HCT116 (cell line): ENCODE data around the gene C9orf43. TPM values are rescaled to one million over a fixed set of nuclear protein-coding genes. Genes with fewer than 3 reads are reported as not detected.

Source experiments
- ATAC-seq: fragments of 200-7000 bp; cut with Tn5 transposase; 2 replicates; pipeline ENCODE4 v1.9.1; 2020; ENCODE audit warnings: mild to moderate bottlenecking, moderate library complexity
- BruUV-seq: library from RNA; stranded (reverse); fragments of 400-500 nt; replicated peaks from 2 replicates; lab custom pipeline; 2021; lab: Mats Ljungman, UMichigan
- CTCF ChIA-PET: fragments of 300-600 bp; sonication (Branson Sonifier 250); formaldehyde crosslinking; loops from one replicate; lab custom pipeline; 2021; ENCODE audit warnings: antibody characterized with exemption; lab: Charles Lee
- POLR2A ChIA-PET: fragments of 300-600, 350-600 bp; sonication (Branson Sonifier 250); formaldehyde crosslinking; loops from one replicate; lab custom pipeline; 2021; ENCODE audit warnings: antibody characterized with exemption; lab: Charles Lee
- RAD21 ChIA-PET, 2 experiments: fragments of 300-600 bp; sonication (Branson Sonifier 250); formaldehyde crosslinking; loops; one replicate each; lab custom pipeline; 2023; ENCODE audit warnings: low total read pairs in 2 of 2; ENCODE audit not compliant: uncharacterized antibody in 2 of 2, unreplicated experiment in 2 of 2, low non-redundant PET in 1 of 2; lab: Charles Lee
- DNase-seq: peaks from one replicate; pipeline ENCODE4 v3.0.0-alpha.2; 2010; ENCODE audit warnings: low read depth, low spot score
- H2AFZ ChIP-seq: fragments of 200-600 bp; shearing (Covaris generic), sonication (generic); 2 replicates; pipeline ENCODE4 v1.6.1; 2017; ENCODE audit warnings: low read depth, mixed run types, mixed read lengths, antibody characterized with exemption, low read length; ENCODE audit not compliant: poor library complexity, severe bottlenecking
- H3K27ac ChIP-seq: 2 replicates; pipeline ENCODE4 v1.5.1; 2012; ENCODE audit warnings: low read depth, low read length
- H3K27me3 ChIP-seq: fragments of 200-600 bp; sonication (generic); 2 replicates; pipeline ENCODE4 v1.6.1; 2016; ENCODE audit warnings: mixed run types, low read length, mixed read lengths; ENCODE audit not compliant: insufficient read depth
- H3K36me3 ChIP-seq, 2 experiments: fragments of 200-500 bp in 1 of 2; fragments of 200-600 bp in 1 of 2; sonication (Bioruptor generic) in 1 of 2; sonication (generic) in 1 of 2; 2 replicates each; pipeline versions ENCODE4 v1.5.1 to v1.6.1; 2014 to 2016; ENCODE audit warnings: low read length in 2 of 2, inconsistent platforms in 1 of 2, mixed read lengths in 1 of 2, mixed run types in 1 of 2; ENCODE audit not compliant: insufficient read depth in 2 of 2, control insufficient read depth in 1 of 2
- H3K4me1 ChIP-seq, 2 experiments: fragments of 200-600 bp in 1 of 2; sonication (generic) in 1 of 2; 2 replicates each; pipeline versions ENCODE4 v1.5.1 to v1.6.1; 2012 to 2017; ENCODE audit warnings: low read length in 2 of 2, inconsistent platforms in 1 of 2, mild to moderate bottlenecking in 1 of 2, mixed read lengths in 1 of 2, mixed run types in 1 of 2, moderate library complexity in 1 of 2; ENCODE audit not compliant: insufficient read depth in 2 of 2, control insufficient read depth in 1 of 2
- H3K4me2 ChIP-seq: fragments of 200-600 bp; sonication (generic); 2 replicates; pipeline ENCODE4 v1.6.1; 2017; ENCODE audit warnings: mixed run types, low read length, mixed read lengths
- H3K4me3 ChIP-seq, 2 experiments: fragments of 200-600 bp in 1 of 2; sonication (generic) in 1 of 2; replicated peaks in 1 of 2; 2 replicates each; pipeline ENCODE4 v1.5.1; 2011 to 2016; ENCODE audit warnings: low read length in 2 of 2, control low read depth in 1 of 2, low read depth in 1 of 2, mild to moderate bottlenecking in 1 of 2, mixed read lengths in 1 of 2, mixed run types in 1 of 2
- H3K79me2 ChIP-seq: fragments of 200-600 bp; sonication (generic); 2 replicates; pipeline ENCODE4 v1.6.1; 2017; ENCODE audit warnings: mild to moderate bottlenecking, mixed run types, low read length, moderate library complexity, mixed read lengths; ENCODE audit not compliant: insufficient read depth
- H3K9ac ChIP-seq: fragments of 200-600 bp; sonication (generic); 2 replicates; pipeline ENCODE4 v1.6.1; 2016; ENCODE audit warnings: low read length, mixed read lengths
- H3K9me2 ChIP-seq: fragments of 200-600 bp; sonication (generic), shearing (Covaris generic); 2 replicates; pipeline ENCODE4 v1.6.1; 2017; ENCODE audit warnings: mixed run types, mild to moderate bottlenecking, moderate library complexity; ENCODE audit not compliant: insufficient read depth
- H3K9me3 ChIP-seq, 2 experiments: fragments of 200-500 bp in 1 of 2; fragments of 200-600 bp in 1 of 2; sonication (Bioruptor generic) in 1 of 2; sonication (generic) in 1 of 2; 2 replicates each; pipeline ENCODE4 v1.6.1; 2014 to 2017; ENCODE audit warnings: low read length in 2 of 2, mixed read lengths in 2 of 2, inconsistent platforms in 1 of 2, low read depth in 1 of 2, mild to moderate bottlenecking in 1 of 2, mixed run types in 1 of 2, moderate library complexity in 1 of 2; ENCODE audit not compliant: control insufficient read depth in 1 of 2, insufficient read depth in 1 of 2
- H4K20me1 ChIP-seq: fragments of 200-600 bp; sonication (generic), shearing (Covaris generic); 2 replicates; pipeline ENCODE4 v1.6.1; 2017; ENCODE audit warnings: mixed run types, mild to moderate bottlenecking, moderate library complexity; ENCODE audit not compliant: insufficient read depth
- CBX3 ChIP-seq: IDR thresholded peaks from 2 replicates; pipeline ENCODE4 v1.6.1; 2012; ENCODE audit warnings: low read depth
- CEBPB ChIP-seq: IDR thresholded peaks from 2 replicates; pipeline ENCODE4 v1.6.1; 2012; ENCODE audit warnings: low read depth
- EZH2 ChIP-seq: fragments of 200-600 bp; sonication (generic); IDR thresholded peaks from 2 replicates; pipeline ENCODE4 v1.6.1; 2017; ENCODE audit warnings: antibody characterized with exemption, mixed run types
- EZH2phosphoT487 ChIP-seq: fragments of 200-600 bp; IDR thresholded peaks from 2 replicates; pipeline ENCODE4 v1.6.1; 2018; ENCODE audit warnings: antibody characterized with exemption, borderline replicate concordance
- FOSL1 ChIP-seq: IDR thresholded peaks from 2 replicates; pipeline ENCODE4 v1.6.1; 2012; ENCODE audit warnings: low read depth
- JUND ChIP-seq: IDR thresholded peaks from 2 replicates; pipeline ENCODE4 v1.6.1; 2012
- POLR2A ChIP-seq: IDR thresholded peaks from 2 replicates; pipeline ENCODE4 v1.7.0; 2011; ENCODE audit warnings: borderline replicate concordance; ENCODE audit not compliant: insufficient read depth, insufficient read length; ENCODE audit errors: extremely low read depth
- RAD21 ChIP-seq: IDR thresholded peaks from 2 replicates; pipeline ENCODE4 v1.6.1; 2012; ENCODE audit warnings: low read depth, mild to moderate bottlenecking
- SIN3A ChIP-seq: IDR thresholded peaks from 2 replicates; pipeline ENCODE4 v1.6.1; 2012; ENCODE audit warnings: low read depth
- SP1 ChIP-seq: IDR thresholded peaks from 2 replicates; pipeline ENCODE4 v1.6.1; 2012; ENCODE audit warnings: low read depth
- SRF ChIP-seq: IDR thresholded peaks from 2 replicates; pipeline ENCODE4 v1.6.1; 2012; ENCODE audit warnings: low read depth
- TCF7L2 ChIP-seq: IDR thresholded peaks from 2 replicates; pipeline ENCODE4 v1.7.0; 2011; ENCODE audit warnings: borderline replicate concordance, inconsistent platforms; ENCODE audit not compliant: insufficient read depth, insufficient read length; ENCODE audit errors: extremely low read depth
- YY1 ChIP-seq: IDR thresholded peaks from 2 replicates; pipeline ENCODE4 v1.6.1; 2011; ENCODE audit warnings: low read length, low read depth, moderate library complexity, mild to moderate bottlenecking; ENCODE audit not compliant: insufficient replicate concordance; ENCODE audit errors: extremely low read depth
- ZFX ChIP-seq: fragments of 450-650 bp; IDR thresholded peaks from 2 replicates; pipeline ENCODE4 v1.6.1; 2017
- intact Hi-C: fragments of 100-400 bp; cut with micrococcal nuclease; formaldehyde crosslinking; loops from 2 replicates; pipeline ENCODE4 v1.10.0; 2022
- total RNA-seq: library from RNA; stranded (reverse); gene quantifications from one replicate; pipeline ENCODE4 v1.2.1, GENCODE V29; 2021; ENCODE audit not compliant: unreplicated experiment
- TF ChIP-seq, protein P1 (sequence below): IDR thresholded peaks from 2 replicates; pipeline ENCODE4 v1.6.1; 2012
- TF ChIP-seq, protein P2 (sequence below): IDR thresholded peaks from 2 replicates; pipeline ENCODE4 v1.6.1; 2011; ENCODE audit warnings: mild to moderate bottlenecking, low read length, moderate library complexity; ENCODE audit not compliant: insufficient replicate concordance; ENCODE audit errors: extremely low read depth
- TF ChIP-seq, protein P3 (sequence below): IDR thresholded peaks from 2 replicates; pipeline ENCODE4 v1.6.1; 2012; ENCODE audit warnings: low read depth
- TF ChIP-seq, protein P4 (sequence below): IDR thresholded peaks from 2 replicates; pipeline ENCODE4 v1.6.1; 2012
- TF ChIP-seq, protein P5 (sequence below), 3 experiments: fragments of 200-600 bp in 1 of 3; sonication (generic) in 1 of 3; IDR thresholded peaks in 2 of 3; conservative IDR thresholded peaks in 1 of 3; 2 replicates each; pipeline ENCODE4 v1.5.1; 2012 to 2017; ENCODE audit warnings: low read depth in 2 of 3, low read length in 2 of 3, antibody characterized with exemption in 1 of 3, borderline replicate concordance in 1 of 3, control low read depth in 1 of 3, mild to moderate bottlenecking in 1 of 3, mixed read lengths in 1 of 3, mixed run types in 1 of 3, moderate library complexity in 1 of 3; ENCODE audit not compliant: insufficient read depth in 1 of 3

C9orf43 gene
- total RNA-seq, 1 experiment from 2014 or later: 0.71 TPM

DNA sequence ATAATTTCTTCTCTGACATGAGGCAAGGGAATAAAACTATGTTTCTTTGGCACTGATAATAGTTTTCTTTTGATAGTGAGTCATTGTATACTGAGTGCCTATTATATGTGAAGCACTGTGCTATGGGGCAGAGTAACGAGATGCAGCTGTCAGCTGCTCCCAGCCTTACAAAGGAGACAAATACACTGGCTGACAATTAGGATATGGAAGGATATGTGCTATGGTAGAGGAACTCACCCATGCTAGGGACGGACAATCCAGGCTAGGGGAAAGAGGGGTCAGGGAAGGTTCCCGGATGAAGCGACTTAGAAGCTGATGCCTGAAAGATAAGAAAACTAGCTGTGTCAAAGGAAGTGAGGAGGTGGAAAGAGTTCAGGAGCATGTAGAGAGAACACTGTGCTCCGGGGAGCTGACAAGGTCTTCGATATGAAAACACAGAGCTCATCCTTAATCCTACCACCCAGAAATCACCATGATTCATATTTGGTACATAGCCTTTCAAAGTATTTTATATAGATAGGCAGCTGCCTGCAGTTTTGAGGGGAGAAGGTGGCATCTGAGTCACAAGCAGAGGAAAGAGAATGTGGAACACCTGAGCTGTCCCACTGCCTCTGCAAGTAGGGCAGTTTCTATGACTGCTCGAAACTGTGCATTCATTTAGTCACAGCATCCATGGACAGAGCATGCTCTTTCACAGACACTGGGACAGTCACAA, 49.1 kb upstream of the C9orf43 start:
- no TSS peak for BruUV-seq
- H3K9ac ChIP-seq: no peak overlapping the region
- no peaks in the 10 kb centered on the region for H3K9me3 ChIP-seq
- DNase-seq (no peak), ATAC-seq (no peak)
- peaks cover 2 to 4% of the 10 kb centered on the region in 2 experiments; a peak in 1 of 4 replicates for H3K36me3 ChIP-seq
- TF ChIP-seq, protein P1, sequence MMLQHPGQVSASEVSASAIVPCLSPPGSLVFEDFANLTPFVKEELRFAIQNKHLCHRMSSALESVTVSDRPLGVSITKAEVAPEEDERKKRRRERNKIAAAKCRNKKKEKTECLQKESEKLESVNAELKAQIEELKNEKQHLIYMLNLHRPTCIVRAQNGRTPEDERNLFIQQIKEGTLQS: no peak
- TF ChIP-seq JUND (no peak), EZH2phosphoT487 (no peak), CBX3 (no peak), TCF7L2 (no peak), CEBPB (no peak), EZH2 (no peak), ZFX (no peak), YY1 (no peak), POLR2A (no peak), RAD21 (no peak), FOSL1 (no peak), SP1 (no peak), SRF (no peak), SIN3A (no peak)
- TF ChIP-seq, protein P2, sequence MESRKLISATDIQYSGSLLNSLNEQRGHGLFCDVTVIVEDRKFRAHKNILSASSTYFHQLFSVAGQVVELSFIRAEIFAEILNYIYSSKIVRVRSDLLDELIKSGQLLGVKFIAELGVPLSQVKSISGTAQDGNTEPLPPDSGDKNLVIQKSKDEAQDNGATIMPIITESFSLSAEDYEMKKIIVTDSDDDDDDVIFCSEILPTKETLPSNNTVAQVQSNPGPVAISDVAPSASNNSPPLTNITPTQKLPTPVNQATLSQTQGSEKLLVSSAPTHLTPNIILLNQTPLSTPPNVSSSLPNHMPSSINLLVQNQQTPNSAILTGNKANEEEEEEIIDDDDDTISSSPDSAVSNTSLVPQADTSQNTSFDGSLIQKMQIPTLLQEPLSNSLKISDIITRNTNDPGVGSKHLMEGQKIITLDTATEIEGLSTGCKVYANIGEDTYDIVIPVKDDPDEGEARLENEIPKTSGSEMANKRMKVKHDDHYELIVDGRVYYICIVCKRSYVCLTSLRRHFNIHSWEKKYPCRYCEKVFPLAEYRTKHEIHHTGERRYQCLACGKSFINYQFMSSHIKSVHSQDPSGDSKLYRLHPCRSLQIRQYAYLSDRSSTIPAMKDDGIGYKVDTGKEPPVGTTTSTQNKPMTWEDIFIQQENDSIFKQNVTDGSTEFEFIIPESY: no peak
- TF ChIP-seq, protein P3, sequence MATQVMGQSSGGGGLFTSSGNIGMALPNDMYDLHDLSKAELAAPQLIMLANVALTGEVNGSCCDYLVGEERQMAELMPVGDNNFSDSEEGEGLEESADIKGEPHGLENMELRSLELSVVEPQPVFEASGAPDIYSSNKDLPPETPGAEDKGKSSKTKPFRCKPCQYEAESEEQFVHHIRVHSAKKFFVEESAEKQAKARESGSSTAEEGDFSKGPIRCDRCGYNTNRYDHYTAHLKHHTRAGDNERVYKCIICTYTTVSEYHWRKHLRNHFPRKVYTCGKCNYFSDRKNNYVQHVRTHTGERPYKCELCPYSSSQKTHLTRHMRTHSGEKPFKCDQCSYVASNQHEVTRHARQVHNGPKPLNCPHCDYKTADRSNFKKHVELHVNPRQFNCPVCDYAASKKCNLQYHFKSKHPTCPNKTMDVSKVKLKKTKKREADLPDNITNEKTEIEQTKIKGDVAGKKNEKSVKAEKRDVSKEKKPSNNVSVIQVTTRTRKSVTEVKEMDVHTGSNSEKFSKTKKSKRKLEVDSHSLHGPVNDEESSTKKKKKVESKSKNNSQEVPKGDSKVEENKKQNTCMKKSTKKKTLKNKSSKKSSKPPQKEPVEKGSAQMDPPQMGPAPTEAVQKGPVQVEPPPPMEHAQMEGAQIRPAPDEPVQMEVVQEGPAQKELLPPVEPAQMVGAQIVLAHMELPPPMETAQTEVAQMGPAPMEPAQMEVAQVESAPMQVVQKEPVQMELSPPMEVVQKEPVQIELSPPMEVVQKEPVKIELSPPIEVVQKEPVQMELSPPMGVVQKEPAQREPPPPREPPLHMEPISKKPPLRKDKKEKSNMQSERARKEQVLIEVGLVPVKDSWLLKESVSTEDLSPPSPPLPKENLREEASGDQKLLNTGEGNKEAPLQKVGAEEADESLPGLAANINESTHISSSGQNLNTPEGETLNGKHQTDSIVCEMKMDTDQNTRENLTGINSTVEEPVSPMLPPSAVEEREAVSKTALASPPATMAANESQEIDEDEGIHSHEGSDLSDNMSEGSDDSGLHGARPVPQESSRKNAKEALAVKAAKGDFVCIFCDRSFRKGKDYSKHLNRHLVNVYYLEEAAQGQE: no peak
- TF ChIP-seq, protein P4, sequence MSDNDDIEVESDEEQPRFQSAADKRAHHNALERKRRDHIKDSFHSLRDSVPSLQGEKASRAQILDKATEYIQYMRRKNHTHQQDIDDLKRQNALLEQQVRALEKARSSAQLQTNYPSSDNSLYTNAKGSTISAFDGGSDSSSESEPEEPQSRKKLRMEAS: no peak
- TF ChIP-seq, protein P5, sequence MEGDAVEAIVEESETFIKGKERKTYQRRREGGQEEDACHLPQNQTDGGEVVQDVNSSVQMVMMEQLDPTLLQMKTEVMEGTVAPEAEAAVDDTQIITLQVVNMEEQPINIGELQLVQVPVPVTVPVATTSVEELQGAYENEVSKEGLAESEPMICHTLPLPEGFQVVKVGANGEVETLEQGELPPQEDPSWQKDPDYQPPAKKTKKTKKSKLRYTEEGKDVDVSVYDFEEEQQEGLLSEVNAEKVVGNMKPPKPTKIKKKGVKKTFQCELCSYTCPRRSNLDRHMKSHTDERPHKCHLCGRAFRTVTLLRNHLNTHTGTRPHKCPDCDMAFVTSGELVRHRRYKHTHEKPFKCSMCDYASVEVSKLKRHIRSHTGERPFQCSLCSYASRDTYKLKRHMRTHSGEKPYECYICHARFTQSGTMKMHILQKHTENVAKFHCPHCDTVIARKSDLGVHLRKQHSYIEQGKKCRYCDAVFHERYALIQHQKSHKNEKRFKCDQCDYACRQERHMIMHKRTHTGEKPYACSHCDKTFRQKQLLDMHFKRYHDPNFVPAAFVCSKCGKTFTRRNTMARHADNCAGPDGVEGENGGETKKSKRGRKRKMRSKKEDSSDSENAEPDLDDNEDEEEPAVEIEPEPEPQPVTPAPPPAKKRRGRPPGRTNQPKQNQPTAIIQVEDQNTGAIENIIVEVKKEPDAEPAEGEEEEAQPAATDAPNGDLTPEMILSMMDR (IDR thresholded peaks at IDR 0.05 in 2 of 3, conservative IDR thresholded peaks at IDR 0.05 in 1 of 3; ENCODE audit: borderline replicate concordance in 1 of 3, insufficient read depth in 1 of 3, low read depth in 2 of 3, low read length in 2 of 3): no peak
- H3K9me2 ChIP-seq: no peaks in the 10 kb centered on the region
- ChIA-PET CTCF (no interaction called here), POLR2A (interaction anchor here (1.2 kb wide), 1 partner anchor 20 kb away, joined by 3 read pairs; no protein-coding TSS in a partner anchor), RAD21 (no interaction called here)
- H4K20me1 ChIP-seq: no peaks in the 10 kb centered on the region
- H3K4me2 ChIP-seq: no peak overlapping the region
- H3K79me2 ChIP-seq: no peaks in the 10 kb centered on the region
- H3K4me3 ChIP-seq: no peak overlapping the region
- peaks cover 11 to 14% of the 10 kb centered on the region in 2 experiments for H3K4me1 ChIP-seq
- H3K27me3 ChIP-seq: no peaks in the 10 kb centered on the region
- intact Hi-C loops: no loop called here
- H2AFZ ChIP-seq: no peak overlapping the region
- H3K27ac ChIP-seq: peak overlapping the region; percentile 8; the same call in 1 of the 2 replicates
